ENCODE measurements around the gene CDKL5. TPM values are rescaled to one million over a fixed set of nuclear protein-coding genes. Genes with fewer than 3 reads are reported as not detected.

The CDKL5 gene
- total and polyA plus RNA-seq, 12 donors = 1.1 to 12.6 (median 10.0) TPM

- H3K27me3 ChIP-seq = no peaks in the 10 kb centered on the region
- intact Hi-C loops (cut with DNase I) = no loop called here
- ATAC-seq (no peak), DNase-seq (no peak)
- H3K27ac ChIP-seq = no peak overlapping the region
- no peaks in the 10 kb centered on the region for H3K4me1 ChIP-seq
- no peak for TF ChIP-seq CTCF (IDR thresholded peaks at IDR 0.05)
- H3K36me3 ChIP-seq = no peaks in the 10 kb centered on the region
- no peak overlapping the region for H3K4me3 ChIP-seq
- 74 to 81% methylated on average over 9 of the region's 9 CpGs for WGBS, 2 donors
- H3K9me3 ChIP-seq = no peaks in the 10 kb centered on the region
These were observed 257.6 kb downstream of the CDKL5 start for GRCh38 chrX:18682979-18683387.

- H3K36me3 ChIP-seq = no peaks in the 10 kb centered on the region
- 90 to 94% methylated on average over 7 of the region's 7 CpGs for WGBS, 2 donors
- intact Hi-C loops (cut with DNase I) = loop anchor here in 1 of 10 donors (5.0 kb wide), 1 partner anchor 139 kb away; no protein-coding TSS in a partner anchor
- no peaks in the 10 kb centered on the region for H3K4me1 ChIP-seq
- ATAC-seq (no peak), DNase-seq (no peak)
- H3K27ac ChIP-seq = no peak overlapping the region
- H3K4me3 ChIP-seq = no peak overlapping the region
- no peak for TF ChIP-seq CTCF (IDR thresholded peaks at IDR 0.05)
- H3K9me3 ChIP-seq = no peaks in the 10 kb centered on the region
- no peaks in the 10 kb centered on the region for H3K27me3 ChIP-seq
These were observed 262.6 kb downstream of the CDKL5 start for GRCh38 chrX:18687856-18688495.

- no peak for ATAC-seq
- 33 to 44% methylated on average over 1 of the region's 1 CpG for WGBS, 2 donors
These were observed 266.0 kb downstream of the CDKL5 start for GRCh38 chrX:18691431-18691830.

GRCh38 chrX:18692541-18692940 lies 267.1 kb downstream of the CDKL5 start:
- 92 to 93% methylated on average over 4 of the region's 4 CpGs for WGBS, 2 donors
- Histone ChIP-seq H3K4me1 (no peaks in the 10 kb centered on the region), H3K4me3 (no peak overlapping the region), H3K27ac (no peak overlapping the region), H3K9me3 (no peaks in the 10 kb centered on the region), H3K27me3 (no peaks in the 10 kb centered on the region), H3K36me3 (no peaks in the 10 kb centered on the region)
- no peak for DNase-seq
- ATAC-seq = no peak
- intact Hi-C loops (cut with DNase I) = no loop called here
- no peak for TF ChIP-seq CTCF (IDR thresholded peaks at IDR 0.05)

More at GRCh38 chrX:18691431-18691830, 266.0 kb downstream of the CDKL5 start:
- H3K27ac ChIP-seq = no peak overlapping the region
- no peaks in the 10 kb centered on the region for H3K4me1 ChIP-seq
- H3K9me3 ChIP-seq = no peaks in the 10 kb centered on the region
- no peaks in the 10 kb centered on the region for H3K36me3 ChIP-seq
- TF ChIP-seq CTCF (IDR thresholded peaks at IDR 0.05) = no peak
- no peak overlapping the region for H3K4me3 ChIP-seq
- no peaks in the 10 kb centered on the region for H3K27me3 ChIP-seq
- intact Hi-C loops (cut with DNase I) = no loop called here
- DNase-seq = no peak

All from heart right ventricle (tissue), 16 donors.